ENCODE results near the gene FAM210B.

DNA sequence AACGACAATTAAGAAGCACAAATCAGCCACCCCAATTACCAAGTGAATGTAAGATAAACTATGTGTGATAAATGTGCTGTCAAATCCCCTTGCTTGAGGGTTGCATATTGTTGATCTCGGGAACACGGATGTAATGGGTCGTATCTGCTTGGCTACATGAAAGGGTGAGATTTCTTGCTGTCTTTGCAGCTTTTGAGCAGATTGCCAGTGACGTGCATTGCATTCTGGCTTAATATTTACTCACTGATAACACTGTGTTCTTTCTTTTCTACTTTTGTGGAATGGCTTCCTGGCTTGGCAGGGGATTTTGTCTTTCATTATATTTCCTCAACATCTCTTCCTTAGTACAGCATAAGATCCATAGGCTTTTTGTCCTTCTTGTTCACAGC is 10.5 kb upstream of the FAM210B start:
- TF ChIP-seq, protein P1, sequence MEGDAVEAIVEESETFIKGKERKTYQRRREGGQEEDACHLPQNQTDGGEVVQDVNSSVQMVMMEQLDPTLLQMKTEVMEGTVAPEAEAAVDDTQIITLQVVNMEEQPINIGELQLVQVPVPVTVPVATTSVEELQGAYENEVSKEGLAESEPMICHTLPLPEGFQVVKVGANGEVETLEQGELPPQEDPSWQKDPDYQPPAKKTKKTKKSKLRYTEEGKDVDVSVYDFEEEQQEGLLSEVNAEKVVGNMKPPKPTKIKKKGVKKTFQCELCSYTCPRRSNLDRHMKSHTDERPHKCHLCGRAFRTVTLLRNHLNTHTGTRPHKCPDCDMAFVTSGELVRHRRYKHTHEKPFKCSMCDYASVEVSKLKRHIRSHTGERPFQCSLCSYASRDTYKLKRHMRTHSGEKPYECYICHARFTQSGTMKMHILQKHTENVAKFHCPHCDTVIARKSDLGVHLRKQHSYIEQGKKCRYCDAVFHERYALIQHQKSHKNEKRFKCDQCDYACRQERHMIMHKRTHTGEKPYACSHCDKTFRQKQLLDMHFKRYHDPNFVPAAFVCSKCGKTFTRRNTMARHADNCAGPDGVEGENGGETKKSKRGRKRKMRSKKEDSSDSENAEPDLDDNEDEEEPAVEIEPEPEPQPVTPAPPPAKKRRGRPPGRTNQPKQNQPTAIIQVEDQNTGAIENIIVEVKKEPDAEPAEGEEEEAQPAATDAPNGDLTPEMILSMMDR (IDR thresholded peaks at IDR 0.05; ENCODE audit: low read length) = no peak
- TF ChIP-seq EZH2 (optimal IDR thresholded peaks at IDR 0.05; ENCODE audit: low read depth, low read length) = no peak
- no peak for TF ChIP-seq EZH2phosphoT487 (IDR thresholded peaks at IDR 0.05; ENCODE audit: low read length)
